Brain microvascular endothelial cell (primary cell): ENCODE results near the gene LOXHD1.

Experiments
- DNase-seq: peaks from one replicate; pipeline ENCODE4 v3.0.0-alpha.2; 2020
- H3K27ac ChIP-seq: fragments of 250-450 bp; sonication (Bioruptor Pico); 2 replicates; pipeline ENCODE4 v1.5.1; 2020; ENCODE audit warnings: mild to moderate bottlenecking, moderate library complexity
- H3K27me3 ChIP-seq: fragments of 250-450 bp; sonication (Bioruptor Pico); replicated peaks from 2 replicates; pipeline ENCODE4 v1.5.1; 2020; ENCODE audit warnings: mild to moderate bottlenecking
- H3K36me3 ChIP-seq: fragments of 250-450 bp; sonication (Bioruptor Pico); replicated peaks from 2 replicates; pipeline ENCODE4 v1.5.1; 2020; ENCODE audit warnings: mild to moderate bottlenecking
- H3K4me3 ChIP-seq: 2 replicates; pipeline ENCODE4 v1.5.1; 2011; ENCODE audit warnings: low read depth, mild to moderate bottlenecking, control low read depth, low read length, moderate library complexity
- CTCF ChIP-seq: IDR thresholded peaks from 2 replicates; pipeline ENCODE4 v1.5.1; 2011; ENCODE audit warnings: low read depth, mild to moderate bottlenecking, moderate library complexity, low read length, control low read depth, inconsistent platforms; ENCODE audit errors: missing control alignments
- in situ Hi-C: cut with HindIII; loops from 2 replicates; pipeline ENCODE4 v1.10.0; 2017; ENCODE audit warnings: low sequenced_read_pairs, low pct_ligation_motif_present

Gene LOXHD1

GRCh38 chr18:46573156-46573555 lies 83.9 kb downstream of the LOXHD1 start:
- H3K4me3 ChIP-seq = no peak overlapping the region
- no peaks in the 10 kb centered on the region for H3K27me3 ChIP-seq
- in situ Hi-C loops = no loop called here
- H3K36me3 ChIP-seq = no peaks in the 10 kb centered on the region
- TF ChIP-seq CTCF = no peak
- H3K27ac ChIP-seq = no peak overlapping the region
- DNase-seq = no peak

- Histone ChIP-seq H3K27ac (no peak overlapping the region), H3K27me3 (no peaks in the 10 kb centered on the region), H3K36me3 (no peaks in the 10 kb centered on the region), H3K4me3 (no peak overlapping the region)
- in situ Hi-C loops = no loop called here
- no peak for TF ChIP-seq CTCF
- DNase-seq = no peak
These were observed 85.3 kb downstream of the LOXHD1 start for GRCh38 chr18:46571756-46572155.

- in situ Hi-C loops = no loop called here
- no peak for DNase-seq
- no peak for TF ChIP-seq CTCF
- Histone ChIP-seq H3K36me3 (no peaks in the 10 kb centered on the region), H3K27ac (no peak overlapping the region), H3K4me3 (no peak overlapping the region), H3K27me3 (no peaks in the 10 kb centered on the region)
These were observed 86.4 kb downstream of the LOXHD1 start for GRCh38 chr18:46570666-46571065.

GRCh38 chr18:46570134-46570533 lies 86.9 kb downstream of the LOXHD1 start:
- no peak for TF ChIP-seq CTCF
- H3K36me3 ChIP-seq = no peaks in the 10 kb centered on the region
- no peaks in the 10 kb centered on the region for H3K27me3 ChIP-seq
- H3K4me3 ChIP-seq = no peak overlapping the region
- H3K27ac ChIP-seq = no peak overlapping the region
- in situ Hi-C loops = no loop called here
- no peak for DNase-seq

GRCh38 chr18:46569211-46569610 lies 87.8 kb downstream of the LOXHD1 start:
- in situ Hi-C loops = no loop called here
- no peak for DNase-seq

More at GRCh38 chr18:46569211-46569610, 87.8 kb downstream of the LOXHD1 start:
- Histone ChIP-seq H3K27ac (no peak overlapping the region), H3K27me3 (no peaks in the 10 kb centered on the region), H3K4me3 (no peak overlapping the region), H3K36me3 (no peaks in the 10 kb centered on the region)
- TF ChIP-seq CTCF = no peak
